ENCODE data around the gene C3orf33. TPM values are rescaled to one million over a fixed set of nuclear protein-coding genes. Genes with fewer than 3 reads are reported as not detected.
A peak's percentile ranks its signal among the peaks of the same experiment; 100 is the strongest.

The C3orf33 gene
- total RNA-seq, 1 experiment from 2014 or later, result 2.1 TPM

DNA sequence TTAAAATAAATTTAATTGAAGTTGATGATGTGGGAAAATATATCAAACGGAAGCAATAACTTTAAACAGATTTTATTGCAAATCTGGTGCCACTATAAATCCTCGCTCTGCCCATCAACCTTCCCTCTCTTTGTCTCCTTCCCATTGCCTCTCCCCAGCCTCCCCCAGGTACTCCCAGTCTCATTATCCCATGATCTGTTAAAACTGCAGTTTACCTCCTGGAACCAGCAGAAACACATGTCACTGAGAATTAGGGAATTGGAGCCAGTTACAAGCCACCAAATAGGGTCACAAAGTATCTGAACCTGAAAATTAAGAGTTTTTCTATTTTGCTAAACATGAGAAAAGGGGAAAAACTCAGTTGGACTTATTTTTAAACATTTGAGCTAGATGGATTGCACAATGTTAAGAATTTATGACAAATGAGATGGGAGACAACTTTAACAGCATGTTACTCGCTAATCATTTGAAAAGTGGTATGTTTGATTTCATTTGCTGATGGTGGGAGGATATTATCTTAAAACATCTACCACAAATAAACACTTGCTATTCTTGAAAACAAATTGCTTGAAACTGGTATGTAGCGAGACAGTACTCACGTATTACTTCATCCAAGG is 63.6 kb downstream of the C3orf33 start:
- peaks cover 27% of the 10 kb centered on the region for H3K4me1 ChIP-seq (replicated peaks)
- H3K36me3 ChIP-seq, result no peaks in the 10 kb centered on the region
- H3K4me3 ChIP-seq, result no peak overlapping the region
- H3K27me3 ChIP-seq (replicated peaks), result no peaks in the 10 kb centered on the region; the same call in 1 of the 2 replicates
- no peak overlapping the region for H3K27ac ChIP-seq
- no peak for DNase-seq (ENCODE audit: low read depth in 1 of 2, low spot score in 2 of 2)
- no peaks in the 10 kb centered on the region for H3K9me3 ChIP-seq (replicated peaks)

DNA sequence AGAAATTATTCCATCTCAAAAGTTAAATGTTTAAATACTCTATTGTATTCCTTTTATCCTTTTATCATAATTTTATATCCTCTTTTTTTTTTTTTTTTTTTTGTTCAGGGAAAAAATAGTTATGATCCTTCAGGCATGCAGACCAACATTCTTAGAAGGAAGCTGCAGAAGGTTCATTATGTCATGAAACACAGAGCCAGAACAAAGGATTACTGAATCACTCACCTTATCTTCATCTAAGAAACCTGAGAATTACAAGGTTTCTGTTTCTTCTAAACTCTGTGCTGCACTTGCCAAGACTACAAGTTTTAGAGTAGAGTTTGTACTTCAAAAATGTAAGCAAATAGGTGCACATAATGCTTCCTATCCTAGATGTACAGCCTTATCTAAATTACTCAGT is 64.5 kb downstream of the C3orf33 start:
- H3K9me3 ChIP-seq (replicated peaks), result no peaks in the 10 kb centered on the region
- H3K4me1 ChIP-seq (replicated peaks), result peaks cover 27% of the 10 kb centered on the region
- no peak overlapping the region for H3K27ac ChIP-seq
- H3K36me3 ChIP-seq, result no peaks in the 10 kb centered on the region
- no peak overlapping the region for H3K4me3 ChIP-seq
- H3K27me3 ChIP-seq (replicated peaks), result no peaks in the 10 kb centered on the region; the same call in 1 of the 2 replicates
- no peak for DNase-seq (ENCODE audit: low read depth in 1 of 2, low spot score in 2 of 2)

DNA sequence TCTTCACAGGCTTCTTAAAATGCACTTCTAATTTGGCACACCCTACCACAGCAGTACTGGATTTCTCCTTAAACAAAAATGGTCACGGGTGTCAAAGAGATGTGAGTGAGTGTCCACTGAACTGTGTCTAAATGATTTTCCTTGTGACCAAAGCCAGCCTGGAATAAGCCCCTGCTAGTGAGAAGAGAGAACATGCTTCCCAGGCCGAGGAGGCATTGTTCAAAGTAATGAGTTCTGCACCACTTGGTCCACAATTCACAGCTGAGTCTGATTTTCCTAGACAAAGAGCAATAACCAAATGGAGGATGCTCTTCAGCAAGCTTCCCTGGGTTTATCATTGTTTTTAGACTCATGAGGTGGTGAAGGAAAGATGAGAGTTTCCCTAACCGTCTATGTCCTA is 65.0 kb downstream of the C3orf33 start:
- DNase-seq (ENCODE audit: low read depth in 1 of 2, low spot score in 2 of 2), result no peak
- Histone ChIP-seq H3K9me3 (replicated peaks) (no peaks in the 10 kb centered on the region), H3K27me3 (replicated peaks) (no peaks in the 10 kb centered on the region; the same call in 1 of the 2 replicates), H3K27ac (no peak overlapping the region), H3K4me3 (no peak overlapping the region), H3K36me3 (no peaks in the 10 kb centered on the region), H3K4me1 (replicated peaks) (peaks cover 27% of the 10 kb centered on the region)

DNA sequence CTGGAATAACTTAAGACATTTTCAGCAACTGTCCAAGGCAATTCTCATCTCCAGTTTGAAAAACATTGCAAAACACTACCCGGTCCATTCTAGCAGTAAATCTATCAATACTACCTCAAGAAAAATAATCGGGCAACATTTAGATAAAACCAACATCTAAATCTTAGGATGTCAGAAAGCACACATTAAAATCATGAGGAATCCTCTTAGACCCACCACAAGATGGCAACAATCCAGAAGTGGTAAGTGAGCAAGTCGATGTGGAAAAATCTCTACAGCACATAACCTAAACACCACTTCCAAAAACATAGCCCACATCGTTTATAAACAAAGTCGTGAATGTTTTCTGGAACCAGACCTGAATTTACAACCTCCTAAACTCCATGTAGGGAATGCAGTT is 66.9 kb downstream of the C3orf33 start:
- H3K4me3 ChIP-seq, result peak overlapping the region; percentile 14; the same call in 1 of the 2 replicates
- peak in 1 of 2 experiments; percentile 30 for DNase-seq (ENCODE audit: low read depth in 1 of 2, low spot score in 2 of 2)
- no peak overlapping the region for H3K27ac ChIP-seq
- H3K9me3 ChIP-seq (replicated peaks), result no peaks in the 10 kb centered on the region
- H3K36me3 ChIP-seq, result no peaks in the 10 kb centered on the region
- H3K4me1 ChIP-seq (replicated peaks), result peaks cover 17% of the 10 kb centered on the region
- no peaks in the 10 kb centered on the region; the same call in 1 of the 2 replicates for H3K27me3 ChIP-seq (replicated peaks)

DNA sequence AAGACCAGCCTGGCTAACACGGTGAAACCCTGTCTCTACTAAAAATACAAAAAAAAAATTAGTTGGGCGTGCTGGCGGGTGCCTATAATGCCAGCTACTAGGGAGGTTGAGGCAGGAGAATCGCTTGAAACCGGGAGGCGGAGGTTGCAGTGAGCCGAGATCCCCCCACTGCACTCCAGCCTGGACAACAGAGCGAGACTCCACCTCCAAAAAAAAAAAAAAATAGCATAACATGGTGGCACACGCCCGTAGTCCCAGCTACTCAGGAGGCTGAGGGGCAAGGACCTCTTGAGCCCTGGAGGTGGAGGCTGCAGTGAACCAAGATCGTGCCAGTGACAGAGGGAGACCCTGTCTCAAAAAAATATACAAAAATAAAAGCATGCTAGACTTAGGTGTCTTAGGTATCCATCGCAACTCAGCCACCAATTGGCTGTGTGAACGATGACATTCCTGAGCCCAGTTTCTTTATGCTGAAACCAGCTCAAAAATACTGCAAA is 67.5 kb downstream of the C3orf33 start:
- Histone ChIP-seq H3K4me3 (no peak overlapping the region), H3K9me3 (replicated peaks) (no peaks in the 10 kb centered on the region), H3K36me3 (no peaks in the 10 kb centered on the region), H3K4me1 (replicated peaks) (peaks cover 16% of the 10 kb centered on the region), H3K27ac (no peak overlapping the region), H3K27me3 (replicated peaks) (no peaks in the 10 kb centered on the region; the same call in 1 of the 2 replicates)
- no peak for DNase-seq (ENCODE audit: low read depth in 1 of 2, low spot score in 2 of 2)

DNA sequence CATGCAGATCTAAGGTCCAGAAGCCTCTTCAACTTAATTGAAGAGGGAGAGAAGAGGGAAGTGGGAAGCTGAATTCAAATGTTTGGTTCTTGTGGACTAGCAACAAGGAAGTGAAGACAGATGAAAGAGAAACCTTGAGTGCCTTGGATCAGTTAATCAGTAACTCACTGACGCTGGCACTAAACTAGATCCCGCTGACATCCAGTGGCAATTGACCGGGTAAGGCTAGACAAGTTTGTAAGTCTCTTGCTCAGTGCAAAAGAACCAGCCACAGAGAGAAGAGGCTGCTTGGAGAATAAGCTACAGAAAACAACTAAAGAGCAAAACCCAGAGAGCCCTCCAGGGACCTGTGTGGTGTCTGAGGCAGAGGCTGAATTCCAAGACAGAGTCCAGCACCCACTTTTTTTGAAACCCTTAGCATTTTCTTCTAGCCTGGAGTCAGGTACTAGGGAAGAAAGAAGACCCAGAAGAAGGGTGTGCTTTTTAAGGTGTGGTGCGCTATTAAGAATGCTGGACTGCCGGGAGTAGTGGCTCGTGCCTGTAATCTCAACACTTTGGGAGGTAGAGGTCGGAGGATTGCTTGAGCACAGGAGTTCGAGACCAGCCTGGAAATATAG is 68.1 kb downstream of the C3orf33 start:
- Histone ChIP-seq H3K9me3 (replicated peaks) (no peaks in the 10 kb centered on the region), H3K4me3 (no peak overlapping the region), H3K4me1 (replicated peaks) (peaks cover 10% of the 10 kb centered on the region), H3K36me3 (no peaks in the 10 kb centered on the region), H3K27me3 (replicated peaks) (no peaks in the 10 kb centered on the region; the same call in 1 of the 2 replicates), H3K27ac (no peak overlapping the region)
- DNase-seq (ENCODE audit: low read depth in 1 of 2, low spot score in 2 of 2), result no peak

DNA sequence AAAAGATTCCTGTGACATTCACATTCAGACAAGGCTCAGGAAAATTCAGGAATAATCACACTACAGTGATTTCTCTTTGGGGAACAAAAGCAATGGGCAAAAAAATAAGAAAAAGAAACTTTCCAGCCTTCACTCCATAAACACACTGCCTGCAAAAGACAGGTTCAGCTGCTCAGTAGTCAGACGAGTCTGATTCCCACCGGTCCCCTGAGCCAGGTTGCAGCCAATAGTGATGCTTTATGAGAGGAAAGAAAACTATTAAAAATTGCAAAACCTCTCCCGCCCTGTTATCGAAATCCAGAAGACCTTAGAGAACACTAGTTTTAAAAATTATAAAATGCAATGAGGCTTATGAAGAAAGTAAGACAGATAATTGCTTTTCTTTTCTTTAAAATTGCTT is 69.7 kb downstream of the C3orf33 start:
- Histone ChIP-seq H3K4me3 (no peak overlapping the region), H3K27me3 (replicated peaks) (no peaks in the 10 kb centered on the region), H3K9me3 (replicated peaks) (no peaks in the 10 kb centered on the region), H3K36me3 (no peaks in the 10 kb centered on the region), H3K4me1 (replicated peaks) (peaks cover 10% of the 10 kb centered on the region), H3K27ac (no peak overlapping the region)
- no peak for DNase-seq (ENCODE audit: low read depth in 1 of 2, low spot score in 2 of 2)

DNA sequence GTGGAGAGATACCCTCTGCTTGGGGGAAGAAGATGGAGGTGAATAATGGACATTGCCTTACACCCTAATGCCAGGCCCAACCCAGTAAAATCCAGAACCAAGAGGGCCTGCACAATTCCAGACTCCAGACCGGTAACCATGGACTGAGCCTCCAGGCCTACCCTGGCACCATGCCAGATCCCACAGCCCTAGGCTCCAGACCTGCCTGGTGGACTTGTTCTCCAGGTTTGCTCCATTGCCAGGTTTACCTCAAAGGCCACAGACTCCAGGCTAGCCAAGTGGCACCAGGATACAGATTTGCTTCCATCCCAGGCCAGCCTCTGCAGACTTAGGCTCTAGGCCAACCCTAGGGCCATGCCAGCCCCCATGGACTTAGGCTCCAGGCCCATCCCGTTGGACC is 75.2 kb downstream of the C3orf33 start:
- no peak for DNase-seq (ENCODE audit: low read depth in 1 of 2, low spot score in 2 of 2)
- H3K9me3 ChIP-seq (replicated peaks), result no peaks in the 10 kb centered on the region
- no peaks in the 10 kb centered on the region for H3K36me3 ChIP-seq
- no peaks in the 10 kb centered on the region for H3K27me3 ChIP-seq (replicated peaks)
- H3K4me1 ChIP-seq (replicated peaks), result no peaks in the 10 kb centered on the region
- no peak overlapping the region for H3K4me3 ChIP-seq
- H3K27ac ChIP-seq, result no peak overlapping the region

DNA sequence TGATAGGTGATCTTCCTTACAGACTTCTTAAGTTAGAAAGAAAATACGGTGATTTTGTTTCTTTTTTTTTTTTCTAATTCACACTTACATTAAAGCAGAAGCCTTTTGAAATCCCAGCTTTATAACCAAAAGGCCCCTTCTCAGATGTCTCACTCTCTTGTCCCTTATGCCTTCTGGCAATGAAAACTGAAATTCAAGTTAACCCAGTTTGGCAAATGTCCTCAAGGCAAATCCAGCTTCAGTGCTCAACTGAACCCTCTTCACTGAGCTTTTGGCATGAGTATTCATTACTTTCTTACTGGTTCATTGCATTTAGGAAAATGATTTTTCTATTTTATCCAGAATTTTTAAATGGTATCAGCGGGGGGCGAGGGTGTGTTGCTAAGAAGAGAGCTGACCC is 78.2 kb downstream of the C3orf33 start:
- DNase-seq (ENCODE audit: low read depth in 1 of 2, low spot score in 2 of 2), result no peak
- Histone ChIP-seq H3K27ac (no peak overlapping the region), H3K4me1 (replicated peaks) (no peaks in the 10 kb centered on the region), H3K4me3 (no peak overlapping the region), H3K9me3 (replicated peaks) (no peaks in the 10 kb centered on the region), H3K27me3 (replicated peaks) (no peaks in the 10 kb centered on the region), H3K36me3 (no peaks in the 10 kb centered on the region)

DNA sequence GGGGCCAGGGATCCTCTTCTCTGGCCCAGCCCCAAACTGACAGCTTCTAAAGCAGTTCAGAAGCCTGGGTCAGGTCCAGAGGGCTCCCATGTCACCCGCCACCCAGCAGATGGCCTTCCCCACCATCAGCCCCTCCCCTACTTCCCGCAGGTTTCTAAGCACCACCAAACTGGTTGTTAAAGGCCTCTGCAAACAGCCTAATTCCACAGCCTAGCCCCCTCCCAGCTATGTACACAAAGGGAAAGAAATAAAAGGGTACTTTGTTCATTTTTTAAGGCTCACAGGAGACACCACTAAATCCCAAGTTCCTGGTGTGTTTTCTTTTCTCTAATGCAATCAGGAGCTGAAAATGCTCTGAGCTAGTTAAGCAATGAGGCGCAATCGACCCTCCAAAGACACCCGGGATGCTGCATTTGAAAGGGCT is 91.8 kb downstream of the C3orf33 start:
- Histone ChIP-seq H3K9me3 (replicated peaks) (no peaks in the 10 kb centered on the region), H3K4me3 (no peak overlapping the region), H3K36me3 (no peaks in the 10 kb centered on the region), H3K4me1 (replicated peaks) (no peaks in the 10 kb centered on the region), H3K27ac (no peak overlapping the region), H3K27me3 (replicated peaks) (no peaks in the 10 kb centered on the region)
- no peak for DNase-seq (ENCODE audit: low read depth in 1 of 2, low spot score in 2 of 2)

Other genes starting within 250 kb of the C3orf33 start
- gene PLCH1, start 61.2 kb downstream of the C3orf33 start, total RNA-seq (2014; rRNA removed; shearing (Covaris generic)), result 0.13 and 0.28 TPM in 2 replicates
- gene SLC33A1, start 48.1 kb upstream of the C3orf33 start, total RNA-seq (2014; rRNA removed; shearing (Covaris generic)), result 24.9 and 27.7 TPM in 2 replicates
- gene GMPS, start 64.4 kb upstream of the C3orf33 start, total RNA-seq (2014; rRNA removed; shearing (Covaris generic)), result 79.4 and 80.2 TPM in 2 replicates